SIG-M5 (cell line): Measurements from ENCODE around the gene ZFP64.
"Not testable (repeated sequence)": the region's sequence is repeated elsewhere in the genome, so short reads cannot be mapped to it uniquely, and the experiment has no call there.

Experiments used
- DNase-seq: peaks from one replicate; lab custom pipeline; 2025; lab: John Stamatoyannopoulos, UW

ZFP64 gene

DNA sequence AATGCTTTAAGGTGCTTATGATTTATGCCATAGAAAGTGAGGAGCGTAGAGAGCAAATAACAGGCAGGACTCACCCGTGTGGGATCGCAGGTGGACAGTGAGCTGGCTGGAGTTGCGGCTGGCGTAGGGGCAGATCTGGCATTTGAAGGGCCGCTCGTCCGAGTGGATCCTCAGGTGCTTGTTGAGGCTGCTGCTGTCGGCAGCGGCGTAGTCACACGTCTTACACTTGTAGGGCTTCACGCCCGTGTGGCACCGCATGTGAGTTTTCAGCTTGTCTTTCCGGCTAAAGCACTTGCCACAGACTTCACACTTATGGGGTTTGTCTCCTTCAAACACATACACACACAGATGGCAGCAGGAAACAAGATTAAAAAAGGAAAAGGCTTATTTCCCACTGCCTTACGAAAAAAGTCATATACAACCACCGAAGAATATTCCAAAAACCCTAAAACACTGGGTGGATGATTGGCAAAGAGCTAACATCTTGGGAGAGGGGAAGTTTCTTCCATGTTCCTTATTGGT lies 31.5 kb downstream of the ZFP64 start:
- DNase-seq: no peak

DNA sequence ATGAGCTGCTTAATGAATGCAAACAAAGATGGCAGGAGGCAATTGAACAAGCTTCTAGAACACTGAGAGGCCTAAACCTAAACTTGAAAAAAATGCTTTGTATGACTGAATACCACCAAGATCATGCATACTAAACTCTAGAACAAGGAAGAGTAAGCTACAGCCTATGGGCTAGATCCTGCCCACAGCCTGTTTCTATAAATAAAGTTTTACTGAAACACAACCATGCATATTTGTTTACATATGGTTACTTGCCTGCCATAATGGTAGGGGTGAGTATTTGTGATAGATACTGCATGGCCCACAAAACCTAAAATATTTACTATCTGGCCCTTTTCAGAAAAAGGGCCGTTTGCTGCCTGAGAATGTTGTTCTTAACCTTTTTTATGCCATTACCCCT lies 37.0 kb downstream of the ZFP64 start:
- no peak for DNase-seq

DNA sequence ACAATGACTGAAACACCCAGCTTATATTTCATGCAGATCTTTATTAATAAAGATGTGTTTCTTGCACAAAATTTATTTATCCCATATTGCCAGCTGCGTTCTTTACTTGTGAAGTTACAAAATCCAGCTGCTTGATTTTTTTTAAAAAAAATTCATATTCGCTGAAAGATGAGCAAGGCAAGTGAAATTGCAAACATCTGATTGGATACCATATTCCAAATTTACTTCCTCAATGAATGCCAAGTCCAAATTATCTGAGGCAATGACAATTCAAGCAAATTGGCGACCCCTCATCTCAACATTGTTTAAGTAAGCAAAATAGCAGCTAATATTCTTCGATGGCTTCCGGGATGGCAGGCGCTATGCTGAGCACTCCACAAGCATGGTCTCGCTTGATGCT lies 37.7 kb downstream of the ZFP64 start:
- DNase-seq: no peak

DNA sequence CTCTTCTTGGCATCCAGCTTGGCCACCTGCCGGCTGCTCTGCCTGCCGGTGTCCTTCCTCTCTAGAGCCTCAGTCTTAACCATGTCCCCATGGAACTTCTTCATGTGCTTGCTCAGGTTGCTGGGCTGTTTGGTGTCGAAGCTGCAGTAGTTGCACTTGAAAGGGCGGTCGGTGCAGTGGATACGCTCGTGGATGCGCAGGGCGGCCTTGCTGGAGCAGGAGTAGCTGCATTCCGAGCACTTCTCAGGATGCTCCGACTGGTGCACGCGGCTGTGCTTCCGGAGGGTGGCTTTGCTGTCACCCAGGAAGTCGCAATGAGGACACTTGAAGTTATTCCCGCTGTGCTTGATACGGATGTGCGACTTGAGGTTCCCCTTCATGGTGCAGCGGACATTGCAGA lies 38.7 kb downstream of the ZFP64 start:
- no peak for DNase-seq

DNA sequence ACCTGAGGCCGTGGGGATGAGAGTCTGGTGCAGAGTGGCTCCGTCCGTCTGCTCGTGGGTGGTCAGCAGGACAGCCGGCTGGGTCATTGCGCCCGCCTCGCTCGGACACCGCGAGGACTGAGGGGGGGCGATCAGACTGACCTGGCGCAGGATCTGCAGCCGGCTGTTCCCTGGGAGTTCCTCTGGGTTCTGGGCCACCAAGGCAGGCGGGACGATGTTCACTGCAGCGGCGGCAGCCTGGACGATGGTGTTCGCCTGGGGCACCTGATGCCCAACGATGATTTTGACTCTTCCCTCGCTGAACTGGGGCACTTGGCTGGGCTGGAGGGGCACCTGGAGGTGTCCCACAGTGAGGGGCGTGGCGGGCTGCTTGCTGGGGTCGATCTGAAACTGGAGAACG lies 39.2 kb downstream of the ZFP64 start:
- DNase-seq: no peak

DNA sequence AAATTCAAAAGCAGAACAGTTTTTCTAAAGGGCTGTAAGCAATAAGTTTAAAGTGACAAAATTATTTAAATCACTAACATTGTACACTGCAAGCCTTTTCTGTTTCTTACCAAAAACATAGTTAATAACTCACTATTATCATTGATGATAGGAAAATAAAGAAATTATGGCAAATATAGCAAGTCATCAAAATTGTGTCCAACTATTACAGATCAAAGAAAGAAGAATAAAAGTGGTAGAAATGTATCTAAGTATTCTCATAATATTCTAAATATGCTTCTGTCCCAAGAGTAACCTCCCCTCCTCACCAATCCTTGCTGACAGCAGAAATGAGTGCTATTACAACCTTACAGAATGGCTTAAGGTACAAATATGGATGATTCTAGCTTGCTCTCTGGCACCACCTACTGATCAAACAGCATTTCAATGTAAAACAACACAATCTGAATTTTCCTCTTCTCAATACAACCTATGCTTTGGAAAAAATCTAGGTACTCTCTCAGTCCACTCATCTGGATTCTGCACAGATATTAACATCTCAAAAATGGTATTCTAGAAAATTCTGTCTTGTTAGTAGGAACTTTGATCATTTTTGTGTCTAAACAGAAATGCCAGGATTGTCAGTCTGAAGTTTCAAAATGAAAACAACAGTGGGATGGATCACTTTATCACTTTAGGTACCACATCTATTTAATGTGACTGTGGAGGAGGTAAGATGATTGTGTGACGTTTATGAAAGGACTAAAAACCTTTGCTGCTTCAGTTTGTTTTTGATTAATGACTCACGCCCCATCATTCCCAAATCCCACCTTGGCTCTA lies 40.9 kb downstream of the ZFP64 start:
- DNase-seq: no peak

DNA sequence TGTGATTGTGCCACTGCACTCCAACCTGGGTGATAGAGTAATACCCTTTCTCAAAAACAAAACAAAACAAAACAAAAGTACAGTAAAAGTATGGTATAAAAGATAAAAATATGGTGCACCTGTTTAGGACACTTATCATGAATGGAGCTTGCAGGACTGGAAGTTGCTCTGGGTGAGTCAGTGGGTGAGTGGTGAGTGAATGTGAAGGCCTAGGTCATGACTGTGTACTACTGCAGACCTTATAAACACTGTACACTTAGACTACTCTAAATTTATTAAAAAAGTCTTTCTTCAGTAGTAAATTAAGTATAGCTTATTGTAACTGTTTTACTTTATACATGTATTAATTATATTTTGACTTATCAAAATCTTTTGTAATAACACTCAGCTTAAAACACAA lies 46.0 kb downstream of the ZFP64 start:
- no peak for DNase-seq

DNA sequence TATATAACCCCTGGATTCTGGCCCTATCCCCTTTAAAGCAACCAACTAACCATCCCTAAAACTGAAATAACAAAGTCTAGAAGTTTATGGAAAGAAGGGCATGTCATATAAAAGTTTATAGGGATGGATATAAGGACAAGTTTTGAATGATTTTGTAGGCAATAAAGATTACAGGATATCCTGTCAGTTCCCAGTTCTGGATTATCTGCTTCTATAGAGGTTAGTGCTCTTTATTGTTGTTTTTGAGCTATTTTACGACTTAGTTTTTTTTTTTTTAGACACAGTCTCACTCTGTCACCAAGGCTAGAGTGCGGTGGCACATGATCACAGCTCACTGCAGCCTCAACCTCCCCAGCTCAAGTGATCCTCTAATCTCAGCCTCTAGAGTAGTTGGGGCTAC lies 48.3 kb downstream of the ZFP64 start:
- DNase-seq: no peak

DNA sequence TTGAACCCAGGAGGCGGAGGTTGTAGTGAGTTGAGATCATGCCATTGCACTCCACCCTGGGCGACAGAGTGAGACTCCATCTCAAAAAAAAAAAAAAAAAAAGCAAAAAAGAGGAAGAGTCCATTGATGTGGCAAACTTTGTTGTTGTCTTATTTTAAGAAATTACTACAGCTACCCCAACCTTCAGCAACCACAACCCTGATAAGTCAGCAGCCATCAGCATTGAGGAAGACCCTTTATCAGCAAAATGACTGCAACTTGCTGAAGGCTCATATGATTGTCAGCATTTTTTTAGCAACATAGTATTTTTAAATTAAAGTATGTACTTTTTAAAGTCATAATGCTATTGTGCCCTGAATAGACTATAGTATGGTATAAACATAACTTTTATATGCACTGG lies 48.8 kb downstream of the ZFP64 start:
- no peak for DNase-seq

DNA sequence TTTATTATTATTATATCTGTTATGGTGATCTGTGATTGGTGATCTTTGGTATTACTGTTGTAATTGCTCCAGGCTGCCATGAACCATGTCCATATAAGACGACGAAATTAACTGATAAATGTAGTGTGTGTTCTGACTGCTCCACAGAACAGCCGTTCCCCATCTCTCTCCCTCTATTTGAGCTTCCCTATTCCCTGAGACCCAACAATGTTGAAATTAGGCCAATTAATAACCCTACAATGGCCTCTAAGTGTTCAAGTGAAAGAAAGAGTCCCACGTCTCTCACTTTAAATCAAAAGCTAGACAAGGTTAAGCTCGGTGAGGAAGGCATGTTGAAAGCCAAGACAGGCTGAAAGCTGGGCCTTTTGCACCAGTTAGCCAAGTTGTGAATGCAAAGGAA lies 51.6 kb downstream of the ZFP64 start:
- no peak for DNase-seq

DNA sequence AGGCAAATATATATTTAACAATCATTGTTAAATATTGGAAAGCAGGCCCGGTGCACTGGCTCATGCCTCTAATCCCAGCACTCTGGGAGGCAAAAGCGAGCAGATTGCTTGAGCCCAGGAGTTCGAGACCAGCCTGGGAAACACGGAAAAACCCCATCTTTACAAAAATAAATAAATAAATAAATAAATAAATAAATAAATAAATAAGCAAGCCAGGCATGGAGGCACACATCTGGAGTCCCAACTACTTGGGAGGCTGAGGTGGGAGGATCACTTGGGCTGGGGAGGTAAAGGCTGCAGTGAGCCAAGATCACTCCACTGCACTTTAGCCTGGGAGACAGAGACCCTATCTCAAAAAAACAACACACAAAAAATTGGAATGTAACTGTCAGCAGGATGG lies 53.7 kb downstream of the ZFP64 start:
- DNase-seq: no peak

DNA sequence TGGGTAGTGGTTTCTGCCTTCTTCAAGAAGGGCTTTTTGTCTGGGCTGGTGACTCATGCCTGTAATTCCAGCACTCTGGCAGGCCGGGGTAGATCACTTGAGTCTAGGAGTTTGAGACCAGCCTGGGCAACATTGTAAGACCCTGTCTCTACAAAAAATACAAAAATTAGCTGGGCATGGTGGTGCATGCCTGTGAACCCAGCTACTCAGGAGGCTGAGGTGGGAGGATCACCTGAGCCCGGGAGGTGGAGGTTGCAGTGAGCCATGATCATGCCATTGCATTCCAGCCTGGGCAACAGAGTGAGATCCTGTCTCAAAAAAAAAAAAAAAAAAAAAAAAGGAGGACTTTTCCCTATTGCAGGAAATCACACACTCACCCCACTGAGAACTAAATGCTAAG lies 57.9 kb downstream of the ZFP64 start:
- not testable (repeated sequence) for DNase-seq

DNA sequence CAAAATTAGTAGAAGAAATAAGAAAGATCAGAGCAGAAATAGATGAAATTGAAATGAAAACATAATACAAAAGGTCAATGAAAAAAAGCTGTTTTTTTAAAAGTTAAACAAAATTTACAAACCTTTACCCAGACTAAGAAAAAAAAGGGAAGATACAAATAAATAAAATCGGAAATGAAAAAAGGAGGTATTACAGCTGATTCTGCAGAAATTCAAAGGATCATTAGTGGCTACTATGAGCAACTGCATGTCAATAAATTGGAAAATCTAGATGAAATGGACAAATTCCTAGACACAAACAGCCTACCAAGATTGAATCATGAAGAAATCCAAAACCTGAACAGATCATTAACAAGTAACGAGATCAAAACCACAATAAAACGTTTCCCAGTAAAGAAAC lies 59.2 kb downstream of the ZFP64 start:
- DNase-seq: no peak

DNA sequence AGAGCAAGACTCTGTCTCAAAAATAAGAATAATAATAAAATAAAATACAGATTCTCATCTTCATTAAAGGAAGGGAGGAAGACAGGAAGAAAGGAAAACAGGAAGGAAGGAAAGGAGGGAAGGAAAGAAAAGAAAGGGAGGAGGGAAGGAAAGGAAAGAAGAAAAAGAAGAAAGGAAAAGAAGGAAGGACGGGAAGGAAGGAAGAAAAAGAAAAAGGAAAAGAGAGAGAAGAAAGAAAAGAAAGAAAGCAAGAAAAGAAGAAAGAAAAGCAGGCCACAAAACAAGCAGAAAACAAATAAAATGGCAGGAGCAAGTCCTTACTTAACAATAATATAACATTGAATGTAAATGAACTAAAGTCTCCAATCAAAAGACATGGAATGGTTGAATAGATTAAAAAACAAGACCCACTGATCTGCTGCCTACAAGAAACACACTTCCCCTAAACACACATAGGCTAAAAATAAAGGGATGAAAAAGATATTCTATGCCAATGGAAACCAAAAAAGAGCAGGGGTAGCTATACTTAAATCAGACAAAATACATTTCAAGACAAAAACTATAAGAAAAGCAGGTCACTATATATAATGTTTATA lies 60.4 kb downstream of the ZFP64 start:
- DNase-seq: no peak

DNA sequence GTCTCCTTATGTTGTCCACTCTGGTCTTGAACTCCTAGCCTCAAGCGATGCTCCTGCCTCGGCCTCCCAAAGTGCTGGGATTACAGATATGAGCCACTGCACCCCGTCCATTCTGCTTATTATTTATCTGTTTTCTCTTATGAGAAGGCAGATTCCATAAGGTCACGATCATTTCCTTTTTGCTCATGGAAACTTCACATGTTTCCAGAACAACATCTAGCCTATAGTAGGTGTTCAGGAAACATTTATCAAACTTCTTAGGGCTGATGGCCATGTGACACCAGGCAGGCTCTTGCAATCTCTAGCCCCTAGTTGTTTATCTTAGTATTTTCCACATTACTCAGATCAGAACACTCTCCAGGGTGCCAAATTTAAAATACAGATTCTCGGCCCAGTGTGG lies 61.2 kb downstream of the ZFP64 start:
- no peak for DNase-seq

DNA sequence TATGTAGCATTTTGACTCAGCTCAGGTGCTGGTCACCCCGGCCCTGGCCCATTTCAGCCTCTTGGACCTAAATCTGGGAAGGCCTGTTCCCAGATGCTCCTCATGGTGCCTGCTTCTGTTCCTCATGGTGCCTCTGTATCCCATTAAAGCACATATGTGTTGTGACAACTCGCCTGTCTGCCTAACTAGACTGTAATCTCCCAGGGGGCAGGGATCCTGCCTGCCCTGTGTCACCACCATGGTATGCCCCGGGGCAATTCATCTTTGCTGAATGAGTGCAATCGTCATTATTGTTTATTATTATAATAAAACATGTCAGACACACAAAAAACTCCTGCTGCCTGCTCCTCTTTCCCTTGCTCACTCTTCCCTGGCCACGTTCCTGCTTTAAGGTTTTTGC lies 62.0 kb downstream of the ZFP64 start:
- no peak for DNase-seq

DNA sequence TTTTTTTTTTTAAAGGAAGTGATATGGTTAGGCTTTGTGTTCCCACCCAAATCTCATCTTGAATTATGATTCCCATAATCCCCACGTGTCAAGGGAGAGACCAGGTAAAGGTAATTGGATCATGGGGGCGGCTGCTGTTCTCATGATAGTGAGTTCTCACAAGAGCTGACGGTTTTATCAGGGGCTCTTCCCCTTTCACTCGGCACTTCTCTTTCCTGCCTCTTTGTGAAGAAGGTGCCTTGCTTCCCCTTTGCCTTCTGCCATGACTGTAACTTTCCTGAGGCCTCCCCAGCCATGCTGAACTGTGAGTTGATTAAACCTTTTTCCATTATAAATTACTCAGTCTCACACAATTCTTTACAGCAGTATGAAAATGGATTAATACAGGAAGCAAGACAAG lies 64.3 kb downstream of the ZFP64 start:
- DNase-seq: no peak

DNA sequence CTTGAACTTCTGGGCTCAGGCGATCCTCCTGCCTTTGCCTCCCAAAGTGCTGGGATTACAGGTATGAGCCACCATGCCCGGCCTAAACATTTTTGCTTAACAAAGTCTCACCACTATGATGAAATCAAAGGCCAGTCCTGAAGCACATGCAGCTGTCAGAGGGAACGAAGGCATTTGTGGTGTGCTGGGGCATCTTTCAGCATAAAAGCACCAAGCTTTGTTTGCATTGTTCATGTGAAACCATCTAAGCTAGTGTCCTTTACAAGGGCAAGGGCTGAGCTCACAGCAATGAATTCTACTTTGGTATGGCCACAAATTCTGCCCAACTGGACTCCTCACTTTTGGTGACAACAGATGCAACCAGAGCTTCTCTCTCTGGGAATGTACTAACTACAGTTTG lies 66.8 kb downstream of the ZFP64 start:
- DNase-seq: no peak

DNA sequence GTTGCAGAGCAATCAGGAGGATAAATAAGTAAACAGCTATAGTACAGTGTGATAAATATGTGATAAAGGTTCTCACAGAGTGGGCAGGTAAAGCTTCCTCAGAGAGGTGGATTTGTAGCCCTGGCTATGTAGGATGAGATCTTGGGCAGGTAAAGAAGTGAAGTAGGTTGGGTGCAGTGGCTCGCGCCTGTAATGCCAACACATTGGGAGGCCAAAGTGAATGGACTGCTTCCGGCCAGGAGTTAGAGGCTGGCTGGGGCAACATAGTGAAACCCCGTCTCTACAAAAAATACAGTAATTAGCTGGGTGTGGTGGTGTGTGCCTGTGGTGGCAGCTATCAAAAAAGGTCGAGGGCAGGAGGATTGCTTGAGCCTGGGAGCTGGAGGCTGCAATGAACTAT lies 72.9 kb downstream of the ZFP64 start:
- no peak for DNase-seq

DNA sequence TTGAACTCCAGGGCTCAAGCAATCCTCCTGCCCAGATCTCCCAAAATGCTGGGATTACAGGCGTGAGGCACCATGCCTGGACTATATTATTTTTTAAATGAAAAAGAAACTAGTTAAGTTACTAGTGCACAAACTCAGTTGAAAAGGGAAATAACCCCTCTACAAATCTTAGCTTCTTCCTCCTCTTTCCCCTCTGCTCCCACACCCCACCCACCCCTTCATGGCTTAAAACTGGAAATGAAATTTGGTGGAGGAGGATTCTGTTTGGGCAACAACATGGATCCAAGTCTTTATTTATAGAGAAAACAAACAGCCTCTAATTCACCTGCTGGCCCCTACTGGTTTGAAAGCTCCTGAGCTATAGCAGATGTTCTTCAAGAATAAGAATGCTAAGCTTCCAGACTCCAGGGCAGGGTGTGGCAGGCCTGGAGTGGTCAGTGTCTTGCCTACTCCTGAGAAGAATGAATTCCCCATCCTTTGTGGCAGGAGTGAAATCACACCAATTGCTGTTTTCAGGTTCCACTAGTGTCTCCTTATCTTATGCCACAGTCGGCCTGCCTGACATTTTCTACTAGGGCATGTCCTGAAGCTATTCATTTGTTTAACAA lies 73.5 kb downstream of the ZFP64 start:
- DNase-seq: no peak

DNA sequence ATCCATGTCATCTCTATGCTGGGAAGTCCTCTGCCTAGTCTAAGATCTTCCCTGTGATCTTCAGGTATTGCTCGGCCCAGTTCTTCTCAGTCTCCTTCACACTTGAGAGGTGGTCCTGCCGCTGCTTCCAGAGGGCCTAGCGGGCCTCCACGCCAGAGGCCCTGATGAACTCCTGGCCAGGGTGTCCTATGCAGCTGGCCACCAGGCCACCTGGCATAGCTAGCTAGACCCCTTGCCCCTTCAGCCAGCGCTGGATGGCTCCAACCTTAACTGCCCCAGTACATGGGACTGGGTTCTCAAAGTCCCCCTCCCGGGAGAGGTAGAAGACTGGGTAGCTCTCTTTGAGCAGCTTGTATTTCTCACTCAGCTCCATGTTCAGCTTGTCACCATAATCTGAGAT lies 81.1 kb downstream of the ZFP64 start:
- no peak for DNase-seq

DNA sequence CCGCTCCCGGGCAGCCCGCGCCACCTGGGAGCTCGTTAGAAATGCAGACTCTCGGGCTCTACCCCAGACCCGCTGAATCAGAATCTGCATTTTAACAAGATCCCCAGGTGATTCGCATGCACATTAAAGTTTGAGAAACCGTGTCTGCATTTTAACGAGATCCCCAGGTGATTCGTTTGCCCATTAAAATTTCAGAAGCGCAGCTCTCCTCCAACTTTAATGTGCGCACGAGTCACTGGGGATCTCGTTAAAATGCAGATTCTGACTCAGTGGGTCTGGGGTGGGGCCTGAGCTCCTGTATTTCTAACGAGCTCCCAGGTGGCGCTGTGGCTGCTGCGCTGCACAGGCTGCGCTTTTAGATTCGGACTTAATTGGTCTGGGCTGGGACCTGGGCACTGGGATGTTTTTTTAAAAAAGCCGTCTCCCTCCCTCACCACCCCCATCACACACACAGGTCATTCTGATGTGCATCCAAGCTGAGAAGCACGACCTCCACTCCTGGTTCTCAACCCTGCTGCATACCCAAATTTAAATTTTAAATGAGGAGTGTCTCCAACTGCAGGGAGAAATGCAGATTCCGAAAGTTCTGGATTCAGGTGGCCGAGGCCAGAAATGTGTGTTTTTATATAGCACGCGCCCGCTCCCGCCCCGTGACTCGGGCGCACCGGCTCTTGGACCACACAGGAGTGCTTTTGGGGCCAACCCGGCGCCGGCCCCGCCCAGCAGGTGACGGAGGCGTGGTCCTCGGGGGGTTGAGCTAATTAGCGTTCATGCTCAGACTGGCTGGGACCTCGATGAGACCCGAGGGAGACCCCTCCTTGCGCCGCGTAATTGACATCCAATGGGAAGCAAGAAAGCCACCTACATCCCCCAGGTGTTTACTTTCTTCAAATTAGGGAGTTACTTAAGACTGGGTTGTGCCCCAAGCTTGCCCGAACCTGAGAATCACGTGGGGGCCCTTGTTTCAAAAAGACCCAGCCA lies 85.8 kb downstream of the ZFP64 start:
- no peak for DNase-seq
